DND-41 (cell line): Measurements from ENCODE around the gene BARHL2.

ENCODE experiments used
- CTCF ChIP-seq: IDR thresholded peaks from 2 replicates; pipeline ENCODE4 v1.5.1; 2012; ENCODE audit warnings: borderline replicate concordance, low read length, moderate library complexity, mild to moderate bottlenecking; ENCODE audit not compliant: poor library complexity, severe bottlenecking; ENCODE audit errors: extremely low read depth
- EZH2 ChIP-seq: IDR thresholded peaks from 3 replicates; pipeline ENCODE4 v1.6.1; 2012; ENCODE audit warnings: borderline replicate concordance, low read depth, mild to moderate bottlenecking, moderate library complexity, low read length, inconsistent platforms; ENCODE audit not compliant: severe bottlenecking

DNA sequence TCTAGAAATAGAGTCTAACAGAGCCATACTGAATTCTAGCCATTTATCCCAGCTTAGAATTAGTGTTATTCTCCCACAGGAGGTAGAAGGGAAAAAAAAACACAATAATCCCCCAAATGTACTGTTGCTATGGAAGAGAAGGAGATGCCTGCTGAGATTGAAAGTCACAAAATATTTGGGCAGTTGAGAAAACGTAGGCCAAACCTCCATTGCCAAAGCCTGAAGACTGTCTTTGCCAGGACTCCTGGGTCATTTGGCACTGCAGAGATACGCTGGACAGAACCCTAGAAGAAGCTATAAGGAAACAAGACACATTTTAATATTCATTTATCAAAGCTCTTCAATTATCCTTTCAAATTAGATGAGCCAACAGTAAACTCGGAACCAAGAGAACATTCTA is 22.3 kb downstream of the BARHL2 start:
- TF ChIP-seq CTCF = no peak
- no peak for TF ChIP-seq EZH2
